HG02943 (cell line): ENCODE measurements around the gene GPD2.

ENCODE experiments used
- ATAC-seq: cut with Tn5 transposase; IDR thresholded peaks from one replicate; pipeline ENCODE4 v1.9.1; 2021; ENCODE audit warnings: mild to moderate bottlenecking, low read depth, moderate library complexity; ENCODE audit not compliant: unreplicated experiment

The GPD2 gene

DNA sequence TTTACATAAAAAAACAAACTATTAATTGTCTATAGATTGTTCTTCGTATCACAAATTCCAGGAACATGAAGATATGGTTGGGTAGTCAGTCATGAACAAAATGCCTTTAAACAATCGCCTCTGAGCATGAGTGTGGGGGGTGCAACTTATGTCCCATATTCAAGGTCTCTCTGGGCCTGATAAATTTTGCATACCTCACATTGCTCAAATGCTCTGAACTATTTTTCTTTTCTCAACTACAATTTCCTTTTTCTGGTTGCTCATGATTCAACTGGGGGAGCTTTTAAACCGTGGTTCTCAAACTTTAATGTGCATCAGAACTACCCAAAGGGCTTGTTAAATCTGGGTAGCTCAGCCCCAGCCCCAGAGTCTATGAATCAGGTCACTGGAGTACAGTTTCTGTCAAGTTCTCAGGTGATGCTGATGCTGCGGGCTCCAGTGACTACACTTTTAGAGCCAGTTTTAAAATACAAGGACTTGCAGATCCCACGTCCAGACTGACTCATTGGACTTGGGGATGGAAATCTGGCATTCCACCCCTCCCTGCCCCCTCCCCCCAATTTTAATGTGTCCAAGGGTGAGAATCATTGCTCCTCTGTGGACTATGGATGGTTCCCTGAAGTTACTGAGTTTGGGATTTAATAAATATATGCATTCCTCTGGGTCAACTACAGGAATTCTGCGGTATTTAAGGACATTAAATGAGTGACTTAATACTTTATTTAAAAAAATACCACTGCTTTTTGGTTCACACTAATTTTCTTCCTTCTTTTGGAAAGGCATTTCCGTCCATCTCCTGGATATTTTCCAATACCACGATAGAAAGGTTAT lies 1.5 kb upstream of the GPD2 start:
- ATAC-seq = no peak

- no peak for ATAC-seq
Observed at GRCh38 chr2:156435396-156435717, 822 bp upstream of the GPD2 start.

- peak; percentile 54 for ATAC-seq
Observed at GRCh38 chr2:156436497-156437085, 412 bp downstream of the GPD2 start.

- peak; percentile 11 for ATAC-seq
Observed at GRCh38 chr2:156437272-156437930, 1.2 kb downstream of the GPD2 start.

- ATAC-seq = no peak
Observed at GRCh38 chr2:156437931-156438410, 1.8 kb downstream of the GPD2 start.

DNA sequence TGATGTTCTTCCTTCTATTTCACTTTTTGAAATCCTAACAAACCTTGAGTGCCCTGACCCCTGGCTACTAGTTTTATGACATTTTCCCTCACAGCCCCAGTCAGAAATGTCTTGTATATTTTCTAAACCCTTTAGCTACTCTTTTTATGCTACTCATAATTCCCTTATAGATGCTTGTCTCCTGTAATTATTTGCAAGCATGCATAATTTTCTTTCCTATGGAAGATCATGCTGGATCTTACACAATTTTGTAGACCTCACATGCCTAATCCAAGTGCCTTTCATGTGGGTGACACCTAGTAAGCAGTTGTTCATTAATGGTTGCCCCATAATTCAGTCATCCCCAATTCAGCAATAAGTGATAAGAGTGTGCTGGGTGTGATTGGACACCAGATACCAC lies 6.9 kb downstream of the GPD2 start:
- no peak for ATAC-seq

GRCh38 chr2:156445296-156446220 lies 9.4 kb downstream of the GPD2 start:
- ATAC-seq = peak; percentile 58

- no peak for ATAC-seq
Observed at GRCh38 chr2:156447761-156448160, 11.6 kb downstream of the GPD2 start.

- no peak for ATAC-seq
Observed at GRCh38 chr2:156448766-156449165, 12.6 kb downstream of the GPD2 start.

- no peak for ATAC-seq
Observed at GRCh38 chr2:156452971-156453370, 16.8 kb downstream of the GPD2 start.

DNA sequence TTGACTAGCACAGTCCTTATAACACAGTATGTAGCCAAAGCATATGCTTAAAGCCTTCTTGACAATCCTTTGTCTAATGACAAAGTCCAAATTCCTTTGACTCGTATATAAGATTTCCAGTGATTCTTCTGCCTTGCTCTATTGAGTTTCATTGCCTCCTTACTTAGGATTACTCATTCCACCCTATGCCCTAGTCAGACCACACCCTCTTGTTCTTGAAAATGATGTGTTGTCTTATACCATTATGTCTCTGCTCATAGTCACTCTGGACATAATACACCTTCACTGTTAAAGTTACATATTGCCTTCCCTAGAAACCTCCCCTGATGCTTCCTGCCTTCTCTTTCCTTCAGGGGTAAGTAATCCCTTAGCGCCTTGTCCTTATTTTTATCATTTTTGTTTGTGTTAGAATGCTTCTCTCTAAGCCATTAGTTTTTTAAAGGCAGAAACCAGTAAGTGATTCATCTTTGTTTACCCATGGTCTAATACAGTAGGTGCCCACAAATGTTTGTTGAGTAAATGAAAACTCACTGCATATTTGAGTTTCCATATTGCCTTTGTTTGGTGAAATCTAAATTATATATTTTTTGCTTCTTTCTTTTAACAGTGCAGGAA lies 19.3 kb downstream of the GPD2 start:
- ATAC-seq = no peak

DNA sequence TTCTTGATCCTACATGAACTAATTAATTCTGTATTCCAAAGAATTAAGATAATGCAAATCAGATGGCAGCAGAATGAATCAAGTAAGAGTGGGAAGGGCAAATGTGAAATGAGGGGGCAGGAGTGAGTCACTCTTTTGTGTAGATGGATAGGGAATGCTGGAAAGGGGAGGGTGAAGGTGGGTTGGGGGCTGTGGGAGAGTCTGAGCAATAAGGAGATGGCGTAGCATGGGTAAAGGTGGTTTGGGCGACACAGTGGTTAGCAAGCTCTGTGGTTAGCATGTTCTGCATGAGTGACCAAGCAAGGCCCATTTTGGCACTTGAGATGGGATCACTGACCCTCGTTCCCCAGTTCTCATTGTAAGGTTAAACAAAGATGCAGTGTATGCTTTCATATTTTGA lies 20.4 kb downstream of the GPD2 start:
- ATAC-seq = peak; percentile 81

DNA sequence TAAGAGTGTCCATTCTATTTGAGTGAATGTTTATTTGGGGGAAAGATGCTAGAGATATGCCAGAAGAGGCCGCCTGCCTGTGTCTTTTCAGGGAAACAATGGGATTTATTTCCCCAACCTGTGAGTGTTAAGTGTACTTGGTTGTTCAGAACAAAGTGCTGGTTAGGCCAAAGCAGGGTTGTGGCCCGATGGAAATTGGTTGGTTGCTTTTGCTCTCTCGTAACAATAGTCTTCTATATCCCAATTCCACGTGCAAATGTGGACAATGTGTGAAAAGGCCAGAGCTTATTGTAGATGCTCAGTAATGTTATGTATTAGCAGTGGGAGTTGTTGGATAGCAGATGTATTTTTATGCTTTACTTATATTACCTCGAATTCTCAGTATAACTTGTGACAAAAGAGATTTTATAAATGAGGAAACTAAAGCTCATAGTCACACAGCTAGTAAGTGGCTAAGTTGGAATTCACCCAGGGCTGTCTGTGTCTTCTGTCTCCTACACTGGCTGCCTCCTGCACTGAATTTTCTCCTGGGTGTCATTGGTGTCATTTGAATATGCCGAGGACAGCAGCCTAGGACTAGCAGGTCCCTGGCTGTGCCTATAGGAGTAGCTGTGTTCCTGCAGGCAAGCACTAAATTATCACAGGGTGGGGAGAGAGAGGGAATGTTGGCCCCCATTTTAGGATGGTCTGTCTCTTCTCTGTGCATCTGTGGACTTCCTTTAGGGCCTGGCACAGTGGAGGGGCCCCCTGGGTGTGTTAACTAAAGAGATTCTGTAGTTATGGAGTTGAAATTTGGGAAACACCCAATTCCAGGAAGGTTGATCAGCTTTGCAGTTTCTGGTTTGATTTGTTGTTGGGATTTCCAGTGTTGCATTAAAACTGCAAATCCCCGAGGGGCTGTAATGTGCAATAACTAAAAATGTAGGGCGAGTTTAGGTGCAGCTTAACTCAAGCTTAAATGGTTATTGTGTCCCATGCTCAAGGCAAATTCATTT lies 21.6 kb downstream of the GPD2 start:
- no peak for ATAC-seq

DNA sequence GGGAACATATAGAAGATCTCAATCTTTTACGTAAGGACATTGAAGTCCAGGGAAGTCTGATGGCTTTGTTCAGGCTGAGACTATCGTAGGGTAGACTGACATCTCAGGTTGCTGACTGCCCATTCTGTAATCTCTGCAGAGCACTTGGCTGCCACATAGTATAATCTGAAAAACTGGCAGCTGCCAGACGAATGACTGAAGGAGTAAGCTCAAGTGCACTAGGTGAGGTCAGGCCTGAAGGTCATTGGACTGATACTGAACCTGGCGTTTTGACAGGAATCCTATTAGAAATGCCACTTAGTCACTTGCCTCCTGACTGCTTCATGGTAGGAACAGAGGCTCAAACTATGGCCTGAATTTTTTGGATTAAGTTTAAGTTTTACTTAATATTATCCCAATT lies 23.5 kb downstream of the GPD2 start:
- ATAC-seq = no peak

- no peak for ATAC-seq
Observed at GRCh38 chr2:156464106-156464505, 27.9 kb downstream of the GPD2 start.

DNA sequence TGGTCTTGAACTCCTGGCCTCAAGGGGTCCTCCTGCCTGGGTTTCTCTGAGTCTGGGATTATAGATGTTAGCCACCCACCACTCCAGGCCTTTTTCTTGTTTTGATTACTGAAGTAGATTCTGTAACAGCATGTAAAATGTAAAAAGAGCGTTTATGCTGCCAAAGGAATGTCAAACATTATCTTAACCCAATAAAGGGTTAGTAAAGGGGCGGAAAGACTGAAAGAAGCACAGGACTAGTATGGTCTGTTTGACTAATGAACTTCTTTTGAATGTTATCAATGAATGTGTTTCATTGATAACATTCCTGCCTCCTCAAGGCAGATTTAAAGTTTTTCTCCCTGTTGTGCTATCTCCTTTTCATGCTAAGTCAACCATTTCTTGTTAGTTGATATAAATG lies 29.4 kb downstream of the GPD2 start:
- ATAC-seq = no peak

GRCh38 chr2:156466739-156467405 lies 30.7 kb downstream of the GPD2 start:
- ATAC-seq = no peak

DNA sequence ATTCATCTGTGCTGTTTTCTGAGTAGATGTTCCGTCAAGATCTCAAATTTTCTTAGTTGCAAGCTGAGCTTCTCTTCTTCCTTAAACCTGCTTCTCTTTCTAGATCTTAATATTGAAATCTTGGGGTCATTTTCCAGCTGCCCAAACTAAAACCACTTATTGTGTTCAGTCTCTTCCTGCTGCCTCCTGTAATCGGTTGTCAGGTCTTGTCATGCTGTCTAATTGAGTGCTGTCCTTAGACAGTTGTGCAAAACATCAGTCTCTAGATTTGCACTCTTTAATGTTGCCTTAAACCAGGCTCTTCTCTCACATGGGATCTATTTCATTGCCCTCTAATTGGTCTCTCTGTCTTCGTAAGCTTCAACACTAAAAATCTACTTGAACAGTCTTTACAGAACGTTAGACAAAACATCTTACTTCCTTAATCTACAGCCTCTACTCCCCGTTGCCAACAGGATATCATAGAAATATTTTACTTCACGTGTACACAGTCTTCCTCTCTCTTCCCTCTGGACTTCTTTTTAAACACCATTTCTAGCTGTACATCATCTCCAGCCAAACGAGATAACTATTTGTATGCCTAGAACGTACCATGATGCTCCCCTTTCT lies 34.9 kb downstream of the GPD2 start:
- ATAC-seq = peak; percentile 54
